Ascending aorta (tissue), 2 donors: ENCODE results near the gene TMPRSS11E. TPM values are rescaled to one million over a fixed set of nuclear protein-coding genes. Genes with fewer than 3 reads are reported as not detected.

Experiments
- DNase-seq, 2 donors: peaks; one replicate each; pipeline ENCODE4 v3.0.0-alpha.2; 2019; ENCODE audit warnings: low spot score in 2 of 2
- H3K27ac ChIP-seq, 2 donors: fragments of 200-600 bp; sonication (generic); one replicate each; pipeline ENCODE4 v1.5.1; 2016 to 2017; ENCODE audit warnings: mild to moderate bottlenecking in 1 of 2
- H3K27me3 ChIP-seq: fragments of 200-600 bp; sonication (generic); one replicate; pipeline ENCODE4 v1.5.1; 2017
- H3K36me3 ChIP-seq, 2 donors: fragments of 200-600 bp; sonication (generic); one replicate each; pipeline ENCODE4 v1.5.1; 2016
- H3K4me1 ChIP-seq, 2 donors: fragments of 200-600 bp; sonication (generic); one replicate each; pipeline ENCODE4 v1.5.1; 2016 to 2017; ENCODE audit warnings: mild to moderate bottlenecking in 1 of 2
- H3K4me3 ChIP-seq, 2 donors: fragments of 200-600 bp; sonication (generic); one replicate each; pipeline ENCODE4 v1.5.1; 2016 to 2017; ENCODE audit warnings: mild to moderate bottlenecking in 1 of 2
- H3K9me3 ChIP-seq, 2 donors: fragments of 200-600 bp; sonication (generic); one replicate each; pipeline ENCODE4 v1.5.1; 2016
- CTCF ChIP-seq, 3 experiments: fragments of 200-600 bp in 2 of 3; fragments of 450-650 bp in 1 of 3; sonication (generic) in 2 of 3; IDR thresholded peaks; one replicate each; pipeline ENCODE4 v1.5.1; 2016 to 2019; ENCODE audit warnings: antibody characterized with exemption in 3 of 3, mild to moderate bottlenecking in 1 of 3, moderate library complexity in 1 of 3
- intact Hi-C: fragments of 100-400 bp; cut with DNase I; formaldehyde crosslinking; loops from one replicate; pipeline ENCODE4 v1.15.1; 2023
- total RNA-seq: library from RNA; depleted of rRNA; stranded (reverse); fragments of >200 nt; gene quantifications from one replicate; pipeline ENCODE4 v1.1.0, GENCODE V29; 2016

Gene TMPRSS11E
- total RNA-seq, 1 donor from 2014 or later = not detected

DNA sequence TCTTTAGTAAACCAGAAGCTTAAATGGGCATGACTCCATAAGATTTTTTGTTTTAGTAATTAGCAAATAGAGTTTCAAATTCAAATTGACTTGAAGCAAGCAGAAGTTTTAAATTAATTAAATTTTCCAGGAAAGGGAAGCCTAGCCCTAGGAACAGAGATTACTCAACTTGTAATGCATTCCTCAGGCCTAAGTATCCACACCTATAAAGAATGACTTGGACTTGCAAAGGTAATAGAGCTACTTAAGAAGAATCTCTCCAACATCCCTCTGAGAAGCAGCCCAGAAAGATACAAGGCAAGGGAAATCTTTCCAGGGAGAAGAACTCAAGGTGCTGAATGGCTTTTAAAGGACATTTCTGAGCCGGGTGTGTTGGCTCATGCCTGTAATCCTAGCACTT lies 16.9 kb upstream of the TMPRSS11E start:
- intact Hi-C loops = no loop called here

DNA sequence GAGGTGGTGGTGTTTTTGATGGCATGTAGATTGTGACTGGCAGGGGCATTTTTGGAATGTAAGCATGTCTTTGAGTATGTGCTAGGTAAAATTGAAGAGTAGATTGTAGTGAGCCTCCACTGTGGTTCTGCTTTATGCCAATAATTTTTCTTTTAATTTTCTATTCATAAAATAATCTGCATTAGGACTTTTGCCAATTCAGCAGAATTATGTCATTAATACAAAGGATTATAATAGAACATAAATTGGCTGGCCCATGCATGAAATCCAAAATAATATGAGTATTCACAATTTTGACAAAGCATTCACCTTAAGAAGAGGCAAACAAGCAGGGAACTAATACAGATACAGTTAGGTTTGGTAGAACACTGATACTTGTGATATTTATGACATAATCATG lies 14.9 kb upstream of the TMPRSS11E start:
- no peak for TF ChIP-seq CTCF (IDR thresholded peaks at IDR 0.05)
- H3K36me3 ChIP-seq = no peaks in the 10 kb centered on the region
- no peaks in the 10 kb centered on the region for H3K9me3 ChIP-seq
- intact Hi-C loops = no loop called here
- H3K4me3 ChIP-seq = no peak overlapping the region
- H3K27me3 ChIP-seq = no peaks in the 10 kb centered on the region
- no peak overlapping the region for H3K27ac ChIP-seq
- no peaks in the 10 kb centered on the region for H3K4me1 ChIP-seq
- no peak for DNase-seq

More for the DNA sequence above, 16.9 kb upstream of the TMPRSS11E start:
- Histone ChIP-seq H3K4me3 (no peak overlapping the region), H3K36me3 (no peaks in the 10 kb centered on the region), H3K4me1 (no peaks in the 10 kb centered on the region), H3K27ac (no peak overlapping the region), H3K9me3 (no peaks in the 10 kb centered on the region), H3K27me3 (no peaks in the 10 kb centered on the region)
- DNase-seq = no peak
- no peak for TF ChIP-seq CTCF (IDR thresholded peaks at IDR 0.05)

- Histone ChIP-seq H3K4me3 (no peak overlapping the region), H3K4me1 (no peaks in the 10 kb centered on the region), H3K36me3 (no peaks in the 10 kb centered on the region), H3K9me3 (no peaks in the 10 kb centered on the region), H3K27ac (no peak overlapping the region), H3K27me3 (no peaks in the 10 kb centered on the region)
- TF ChIP-seq CTCF (IDR thresholded peaks at IDR 0.05) = no peak
- intact Hi-C loops = no loop called here
- no peak for DNase-seq
These were observed 13.7 kb upstream of the TMPRSS11E start for GRCh38 chr4:68433582-68433981.

- Histone ChIP-seq H3K36me3 (no peaks in the 10 kb centered on the region), H3K27ac (no peak overlapping the region), H3K4me3 (no peak overlapping the region), H3K4me1 (no peaks in the 10 kb centered on the region), H3K9me3 (no peaks in the 10 kb centered on the region), H3K27me3 (no peaks in the 10 kb centered on the region)
- intact Hi-C loops = no loop called here
- no peak for TF ChIP-seq CTCF (IDR thresholded peaks at IDR 0.05)
- no peak for DNase-seq
These were observed 13.0 kb upstream of the TMPRSS11E start for GRCh38 chr4:68434277-68434676.

DNA sequence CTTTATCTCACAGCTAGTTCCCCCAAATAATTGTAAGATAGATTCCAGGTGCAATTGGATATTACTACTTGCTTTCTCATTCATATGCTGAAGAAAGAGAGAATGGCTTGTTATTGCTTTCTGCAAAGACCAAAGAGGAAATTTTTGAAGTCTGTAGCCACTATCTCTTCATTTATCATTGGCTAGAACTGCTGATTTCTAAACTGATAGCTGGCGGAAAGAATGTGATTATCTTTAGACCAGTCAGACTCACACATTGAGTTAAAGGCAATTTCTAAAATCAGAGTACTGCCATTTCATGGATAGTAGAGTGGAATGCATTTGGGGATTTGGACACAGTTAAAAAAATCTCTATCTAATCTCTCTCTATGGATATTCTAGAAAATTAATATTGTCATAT lies 12.4 kb upstream of the TMPRSS11E start:
- DNase-seq = no peak
- H3K4me3 ChIP-seq = no peak overlapping the region
- no peaks in the 10 kb centered on the region for H3K4me1 ChIP-seq
- H3K9me3 ChIP-seq = no peaks in the 10 kb centered on the region
- no peak overlapping the region for H3K27ac ChIP-seq
- no peaks in the 10 kb centered on the region for H3K27me3 ChIP-seq
- no peak for TF ChIP-seq CTCF (IDR thresholded peaks at IDR 0.05)
- H3K36me3 ChIP-seq = no peaks in the 10 kb centered on the region
- intact Hi-C loops = no loop called here

GRCh38 chr4:68445111-68445510 lies 2.2 kb upstream of the TMPRSS11E start:
- Histone ChIP-seq H3K4me3 (no peak overlapping the region), H3K9me3 (no peaks in the 10 kb centered on the region), H3K4me1 (no peaks in the 10 kb centered on the region), H3K27me3 (no peaks in the 10 kb centered on the region), H3K27ac (no peak overlapping the region), H3K36me3 (no peaks in the 10 kb centered on the region)
- TF ChIP-seq CTCF (IDR thresholded peaks at IDR 0.05) = no peak
- intact Hi-C loops = no loop called here
- no peak for DNase-seq
